OCI-LY3 (cell line): Measurements from ENCODE around the gene MEAK7.

Source experiments
- H2AFZ ChIP-seq: fragments of 200-600, 300-600 bp; shearing (Covaris generic); 2 replicates; pipeline ENCODE4 v1.6.0; 2014; ENCODE audit warnings: antibody characterized with exemption, low read depth, low read length
- H3K27ac ChIP-seq: fragments of 200-600, 300-600 bp; sonication (generic); 2 replicates; pipeline ENCODE4 v1.5.1; 2014; ENCODE audit warnings: mild to moderate bottlenecking, low read length, moderate library complexity, mixed read lengths
- H3K27me3 ChIP-seq: fragments of 200-600, 300-600 bp; sonication (generic); 2 replicates; pipeline ENCODE4 v1.6.1; 2014; ENCODE audit warnings: low read depth, low read length, mixed read lengths
- H3K36me3 ChIP-seq: fragments of 200-600, 300-600 bp; sonication (generic); replicated peaks from 2 replicates; pipeline ENCODE3; 2014; ENCODE audit warnings: low read depth, low read length, mixed read lengths
- H3K4me1 ChIP-seq: fragments of 300-600, 200-600 bp; sonication (generic); 2 replicates; pipeline ENCODE4 v1.6.1; 2014; ENCODE audit warnings: low read length, mixed read lengths
- H3K4me2 ChIP-seq: fragments of 200-600, 300-600 bp; sonication (generic); 2 replicates; pipeline ENCODE4 v1.6.1; 2014; ENCODE audit warnings: low read length, mixed read lengths
- H3K4me3 ChIP-seq: fragments of 300-600, 200-600 bp; sonication (generic); 2 replicates; pipeline ENCODE4 v1.5.1; 2014; ENCODE audit warnings: antibody characterized with exemption, mild to moderate bottlenecking, low read length, moderate library complexity
- H3K79me2 ChIP-seq: fragments of 300-600, 200-600 bp; shearing (Covaris generic); 2 replicates; pipeline ENCODE4 v1.6.1; 2014; ENCODE audit warnings: mild to moderate bottlenecking, low read length, mixed read lengths
- H3K9ac ChIP-seq: fragments of 300-600, 200-600 bp; shearing (Covaris generic); 2 replicates; pipeline ENCODE4 v1.6.0; 2014; ENCODE audit warnings: mild to moderate bottlenecking, low read length, moderate library complexity
- H3K9me3 ChIP-seq: fragments of 200-600, 300-600 bp; shearing (Covaris generic); 2 replicates; pipeline ENCODE4 v1.6.1; 2014; ENCODE audit warnings: low read length, mixed read lengths; ENCODE audit not compliant: insufficient read depth
- H4K20me1 ChIP-seq: fragments of 200-600, 300-600 bp; sonication (generic); 2 replicates; pipeline ENCODE4 v1.6.1; 2016; ENCODE audit warnings: low read length, mixed read lengths; ENCODE audit not compliant: insufficient read depth
- EZH2phosphoT487 ChIP-seq: fragments of 200-600 bp; shearing (Covaris generic); IDR thresholded peaks from 2 replicates; pipeline ENCODE4 v1.6.1; 2018; ENCODE audit warnings: antibody characterized with exemption, mixed run types, low read depth
- TF ChIP-seq, protein P1 (sequence below): fragments of 200-600, 300-600 bp; sonication (generic); IDR thresholded peaks from 2 replicates; pipeline ENCODE4 v1.5.1; 2014; ENCODE audit warnings: antibody characterized with exemption, low read length, low read depth

The MEAK7 gene

DNA sequence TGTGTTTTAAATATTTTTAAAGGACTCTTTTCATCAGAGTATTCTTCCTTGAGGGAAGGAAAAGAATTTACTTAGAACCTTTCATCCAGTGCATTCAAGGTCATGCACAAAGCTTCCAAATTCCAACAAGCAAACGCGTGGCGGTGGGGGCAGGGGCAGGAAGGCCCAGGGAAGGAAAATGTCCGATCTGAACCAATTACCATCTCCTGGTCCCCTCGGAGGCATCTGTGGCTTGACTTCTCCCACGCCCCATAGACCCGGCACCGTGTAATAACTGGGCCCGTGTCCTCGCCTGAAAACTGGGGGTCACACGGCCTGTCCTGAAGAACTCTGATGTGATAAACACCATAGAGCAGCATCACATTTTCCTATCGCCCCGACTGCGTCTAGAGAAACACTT lies 18.3 kb downstream of the MEAK7 start:
- Histone ChIP-seq H3K4me1 (no peaks in the 10 kb centered on the region), H2AFZ (no peak overlapping the region), H3K27ac (no peak overlapping the region), H3K9me3 (no peaks in the 10 kb centered on the region), H4K20me1 (no peaks in the 10 kb centered on the region), H3K36me3 (peaks cover 3% of the 10 kb centered on the region), H3K4me2 (no peak overlapping the region), H3K27me3 (no peaks in the 10 kb centered on the region), H3K79me2 (no peaks in the 10 kb centered on the region), H3K4me3 (no peak overlapping the region), H3K9ac (no peak overlapping the region)
- TF ChIP-seq, protein P1, sequence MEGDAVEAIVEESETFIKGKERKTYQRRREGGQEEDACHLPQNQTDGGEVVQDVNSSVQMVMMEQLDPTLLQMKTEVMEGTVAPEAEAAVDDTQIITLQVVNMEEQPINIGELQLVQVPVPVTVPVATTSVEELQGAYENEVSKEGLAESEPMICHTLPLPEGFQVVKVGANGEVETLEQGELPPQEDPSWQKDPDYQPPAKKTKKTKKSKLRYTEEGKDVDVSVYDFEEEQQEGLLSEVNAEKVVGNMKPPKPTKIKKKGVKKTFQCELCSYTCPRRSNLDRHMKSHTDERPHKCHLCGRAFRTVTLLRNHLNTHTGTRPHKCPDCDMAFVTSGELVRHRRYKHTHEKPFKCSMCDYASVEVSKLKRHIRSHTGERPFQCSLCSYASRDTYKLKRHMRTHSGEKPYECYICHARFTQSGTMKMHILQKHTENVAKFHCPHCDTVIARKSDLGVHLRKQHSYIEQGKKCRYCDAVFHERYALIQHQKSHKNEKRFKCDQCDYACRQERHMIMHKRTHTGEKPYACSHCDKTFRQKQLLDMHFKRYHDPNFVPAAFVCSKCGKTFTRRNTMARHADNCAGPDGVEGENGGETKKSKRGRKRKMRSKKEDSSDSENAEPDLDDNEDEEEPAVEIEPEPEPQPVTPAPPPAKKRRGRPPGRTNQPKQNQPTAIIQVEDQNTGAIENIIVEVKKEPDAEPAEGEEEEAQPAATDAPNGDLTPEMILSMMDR = no peak

DNA sequence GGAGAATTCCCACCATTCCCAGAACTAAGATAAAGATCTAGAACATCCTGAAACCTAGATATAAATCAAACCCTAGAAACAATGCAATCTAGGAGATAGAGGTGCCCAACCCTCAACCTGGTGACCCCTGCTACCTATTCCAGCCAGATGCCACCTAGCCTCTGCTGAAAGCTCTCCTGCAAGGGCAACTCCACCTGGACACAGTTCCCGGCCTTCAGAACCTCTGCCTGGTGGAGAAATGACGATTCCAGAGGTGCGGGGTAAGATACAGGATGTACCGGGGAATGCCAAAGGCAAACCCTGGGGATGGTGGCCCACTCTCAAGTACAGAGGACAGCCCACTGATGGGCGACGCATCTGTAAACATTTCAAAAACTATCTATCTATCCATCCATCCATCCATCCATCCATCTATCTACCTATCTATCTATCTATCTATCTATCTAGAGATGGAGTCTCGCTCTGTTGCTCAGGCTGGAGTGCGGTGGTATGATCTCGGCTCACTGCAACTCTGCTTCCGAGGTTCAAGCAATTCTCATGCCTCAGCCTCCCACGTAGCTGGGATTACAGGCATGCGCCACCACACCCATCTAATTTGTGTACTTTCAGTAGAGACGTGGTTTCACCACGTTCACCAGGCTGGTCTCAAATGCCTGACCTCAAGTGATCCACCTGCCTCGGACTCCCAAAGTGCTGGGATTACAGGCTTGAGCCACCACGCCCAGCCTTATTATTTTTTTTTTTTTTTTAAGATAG lies 19.0 kb downstream of the MEAK7 start:
- H4K20me1 ChIP-seq = no peaks in the 10 kb centered on the region
- no peak overlapping the region for H2AFZ ChIP-seq
- no peaks in the 10 kb centered on the region for H3K79me2 ChIP-seq
- H3K4me2 ChIP-seq = no peak overlapping the region
- H3K9ac ChIP-seq = no peak overlapping the region
- H3K27me3 ChIP-seq = no peaks in the 10 kb centered on the region
- TF ChIP-seq, protein P1 = no peak
- no peak for TF ChIP-seq EZH2phosphoT487
- H3K4me1 ChIP-seq = no peaks in the 10 kb centered on the region
- H3K9me3 ChIP-seq = no peaks in the 10 kb centered on the region
- peaks cover 3% of the 10 kb centered on the region for H3K36me3 ChIP-seq
- H3K4me3 ChIP-seq = no peak overlapping the region
- no peak overlapping the region for H3K27ac ChIP-seq

DNA sequence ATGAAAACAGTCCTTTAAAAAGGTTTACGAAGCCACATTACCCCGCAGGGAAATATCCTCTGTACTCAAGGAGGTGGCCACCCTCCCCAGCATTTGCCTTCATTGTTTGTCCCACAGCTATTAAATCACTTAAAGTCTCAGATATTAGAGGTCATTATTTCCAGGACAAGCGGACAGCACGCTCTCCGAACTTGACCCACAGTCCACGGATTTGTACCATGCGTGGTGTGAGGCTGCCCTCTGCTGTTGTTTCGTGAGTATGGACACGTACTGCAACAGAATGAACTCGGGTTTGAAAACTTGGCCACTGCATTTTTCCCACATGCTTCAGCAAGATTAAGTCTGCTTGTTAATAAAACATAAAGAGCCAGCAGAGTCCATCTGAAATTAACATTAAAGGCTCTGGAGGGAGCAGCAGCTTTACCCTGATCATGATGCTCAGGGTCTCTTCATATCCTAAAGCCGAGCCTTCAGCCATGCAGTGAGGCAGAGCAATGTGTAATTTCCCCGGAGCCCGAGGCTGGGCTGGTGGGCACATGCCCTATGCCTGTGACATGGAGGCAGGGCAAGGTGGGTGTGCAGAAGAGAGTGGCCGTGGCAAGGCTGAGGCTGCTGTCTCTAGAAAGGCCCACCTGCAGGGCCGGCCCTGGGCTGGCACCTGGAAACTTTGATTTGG lies 19.7 kb downstream of the MEAK7 start:
- Histone ChIP-seq H4K20me1 (no peaks in the 10 kb centered on the region), H2AFZ (no peak overlapping the region), H3K4me1 (no peaks in the 10 kb centered on the region), H3K9me3 (no peaks in the 10 kb centered on the region), H3K4me3 (no peak overlapping the region), H3K27ac (no peak overlapping the region), H3K9ac (no peak overlapping the region), H3K4me2 (no peak overlapping the region), H3K36me3 (peaks cover 3% of the 10 kb centered on the region), H3K79me2 (no peaks in the 10 kb centered on the region), H3K27me3 (no peaks in the 10 kb centered on the region)
- TF ChIP-seq EZH2phosphoT487 = no peak
- TF ChIP-seq, protein P1 = peak; percentile 73

DNA sequence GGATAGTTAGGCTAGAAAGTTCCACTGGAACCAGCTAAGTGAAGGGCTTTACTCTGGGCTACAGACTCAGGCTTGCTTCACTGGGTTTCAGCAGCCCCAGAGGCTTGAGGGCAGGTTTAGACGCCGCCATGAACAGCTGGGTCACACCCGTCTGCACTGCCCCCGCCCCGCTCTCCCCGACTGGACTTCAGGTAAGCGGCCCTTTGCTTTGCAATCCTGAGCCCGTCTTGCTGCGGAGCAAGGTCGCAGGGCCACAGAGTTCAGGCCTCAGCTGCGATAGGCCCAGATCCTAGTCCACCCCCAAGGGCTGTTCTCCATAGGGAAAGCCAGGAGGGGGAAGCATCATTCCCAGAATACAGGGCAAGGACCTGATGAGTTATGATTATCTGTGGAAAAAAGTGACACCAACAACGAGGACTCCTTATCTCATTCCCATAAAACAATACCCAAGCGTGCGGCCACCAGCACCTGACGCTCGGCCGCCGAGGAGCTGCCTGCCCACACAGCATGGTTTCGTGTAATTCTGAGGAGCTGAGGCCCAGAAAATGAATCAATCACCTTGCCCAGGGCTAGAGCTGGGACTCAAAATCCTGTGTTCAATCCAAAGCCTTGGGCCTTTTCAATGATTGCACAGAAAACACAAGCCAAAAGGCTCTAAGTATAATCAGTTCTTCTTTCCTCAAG lies 20.4 kb downstream of the MEAK7 start:
- TF ChIP-seq, protein P1 = no peak
- no peak for TF ChIP-seq EZH2phosphoT487
- no peaks in the 10 kb centered on the region for H3K79me2 ChIP-seq
- H2AFZ ChIP-seq = no peak overlapping the region
- no peaks in the 10 kb centered on the region for H3K9me3 ChIP-seq
- no peaks in the 10 kb centered on the region for H3K27me3 ChIP-seq
- H3K36me3 ChIP-seq = peaks cover under 1% of the 10 kb centered on the region
- H3K4me3 ChIP-seq = no peak overlapping the region
- H3K27ac ChIP-seq = no peak overlapping the region
- no peak overlapping the region for H3K4me2 ChIP-seq
- no peaks in the 10 kb centered on the region for H3K4me1 ChIP-seq
- H3K9ac ChIP-seq = no peak overlapping the region
- H4K20me1 ChIP-seq = no peaks in the 10 kb centered on the region; the same call in 1 of the 2 replicates
